HCT116 (cell line): ENCODE data around the gene PCDHGB3. TPM values are rescaled to one million over a fixed set of nuclear protein-coding genes. Genes with fewer than 3 reads are reported as not detected.

Source experiments
- ATAC-seq: fragments of 200-7000 bp; cut with Tn5 transposase; 2 replicates; pipeline ENCODE4 v1.9.1; 2020; ENCODE audit warnings: mild to moderate bottlenecking, moderate library complexity
- BruUV-seq: library from RNA; stranded (reverse); fragments of 400-500 nt; replicated peaks from 2 replicates; lab custom pipeline; 2021; lab: Mats Ljungman, UMichigan
- CTCF ChIA-PET: fragments of 300-600 bp; sonication (Branson Sonifier 250); formaldehyde crosslinking; loops from one replicate; lab custom pipeline; 2021; ENCODE audit warnings: antibody characterized with exemption; lab: Charles Lee
- POLR2A ChIA-PET: fragments of 300-600, 350-600 bp; sonication (Branson Sonifier 250); formaldehyde crosslinking; loops from one replicate; lab custom pipeline; 2021; ENCODE audit warnings: antibody characterized with exemption; lab: Charles Lee
- RAD21 ChIA-PET, 2 experiments: fragments of 300-600 bp; sonication (Branson Sonifier 250); formaldehyde crosslinking; loops; one replicate each; lab custom pipeline; 2023; ENCODE audit warnings: low total read pairs in 2 of 2; ENCODE audit not compliant: uncharacterized antibody in 2 of 2, unreplicated experiment in 2 of 2, low non-redundant PET in 1 of 2; lab: Charles Lee
- DNase-seq: peaks from one replicate; pipeline ENCODE4 v3.0.0-alpha.2; 2010; ENCODE audit warnings: low read depth, low spot score
- H2AFZ ChIP-seq: fragments of 200-600 bp; shearing (Covaris generic), sonication (generic); 2 replicates; pipeline ENCODE4 v1.6.1; 2017; ENCODE audit warnings: low read depth, mixed run types, mixed read lengths, antibody characterized with exemption, low read length; ENCODE audit not compliant: poor library complexity, severe bottlenecking
- H3K27ac ChIP-seq: 2 replicates; pipeline ENCODE4 v1.5.1; 2012; ENCODE audit warnings: low read depth, low read length
- H3K27me3 ChIP-seq: fragments of 200-600 bp; sonication (generic); 2 replicates; pipeline ENCODE4 v1.6.1; 2016; ENCODE audit warnings: mixed run types, low read length, mixed read lengths; ENCODE audit not compliant: insufficient read depth
- H3K36me3 ChIP-seq, 2 experiments: fragments of 200-500 bp in 1 of 2; fragments of 200-600 bp in 1 of 2; sonication (Bioruptor generic) in 1 of 2; sonication (generic) in 1 of 2; 2 replicates each; pipeline versions ENCODE4 v1.5.1 to v1.6.1; 2014 to 2016; ENCODE audit warnings: low read length in 2 of 2, inconsistent platforms in 1 of 2, mixed read lengths in 1 of 2, mixed run types in 1 of 2; ENCODE audit not compliant: insufficient read depth in 2 of 2, control insufficient read depth in 1 of 2
- H3K4me1 ChIP-seq, 2 experiments: fragments of 200-600 bp in 1 of 2; sonication (generic) in 1 of 2; 2 replicates each; pipeline versions ENCODE4 v1.5.1 to v1.6.1; 2012 to 2017; ENCODE audit warnings: low read length in 2 of 2, inconsistent platforms in 1 of 2, mild to moderate bottlenecking in 1 of 2, mixed read lengths in 1 of 2, mixed run types in 1 of 2, moderate library complexity in 1 of 2; ENCODE audit not compliant: insufficient read depth in 2 of 2, control insufficient read depth in 1 of 2
- H3K4me2 ChIP-seq: fragments of 200-600 bp; sonication (generic); 2 replicates; pipeline ENCODE4 v1.6.1; 2017; ENCODE audit warnings: mixed run types, low read length, mixed read lengths
- H3K4me3 ChIP-seq, 2 experiments: fragments of 200-600 bp in 1 of 2; sonication (generic) in 1 of 2; replicated peaks in 1 of 2; 2 replicates each; pipeline ENCODE4 v1.5.1; 2011 to 2016; ENCODE audit warnings: low read length in 2 of 2, control low read depth in 1 of 2, low read depth in 1 of 2, mild to moderate bottlenecking in 1 of 2, mixed read lengths in 1 of 2, mixed run types in 1 of 2
- H3K79me2 ChIP-seq: fragments of 200-600 bp; sonication (generic); 2 replicates; pipeline ENCODE4 v1.6.1; 2017; ENCODE audit warnings: mild to moderate bottlenecking, mixed run types, low read length, moderate library complexity, mixed read lengths; ENCODE audit not compliant: insufficient read depth
- H3K9ac ChIP-seq: fragments of 200-600 bp; sonication (generic); 2 replicates; pipeline ENCODE4 v1.6.1; 2016; ENCODE audit warnings: low read length, mixed read lengths
- H3K9me2 ChIP-seq: fragments of 200-600 bp; sonication (generic), shearing (Covaris generic); 2 replicates; pipeline ENCODE4 v1.6.1; 2017; ENCODE audit warnings: mixed run types, mild to moderate bottlenecking, moderate library complexity; ENCODE audit not compliant: insufficient read depth
- H3K9me3 ChIP-seq, 2 experiments: fragments of 200-500 bp in 1 of 2; fragments of 200-600 bp in 1 of 2; sonication (Bioruptor generic) in 1 of 2; sonication (generic) in 1 of 2; 2 replicates each; pipeline ENCODE4 v1.6.1; 2014 to 2017; ENCODE audit warnings: low read length in 2 of 2, mixed read lengths in 2 of 2, inconsistent platforms in 1 of 2, low read depth in 1 of 2, mild to moderate bottlenecking in 1 of 2, mixed run types in 1 of 2, moderate library complexity in 1 of 2; ENCODE audit not compliant: control insufficient read depth in 1 of 2, insufficient read depth in 1 of 2
- H4K20me1 ChIP-seq: fragments of 200-600 bp; sonication (generic), shearing (Covaris generic); 2 replicates; pipeline ENCODE4 v1.6.1; 2017; ENCODE audit warnings: mixed run types, mild to moderate bottlenecking, moderate library complexity; ENCODE audit not compliant: insufficient read depth
- CBX3 ChIP-seq: IDR thresholded peaks from 2 replicates; pipeline ENCODE4 v1.6.1; 2012; ENCODE audit warnings: low read depth
- CEBPB ChIP-seq: IDR thresholded peaks from 2 replicates; pipeline ENCODE4 v1.6.1; 2012; ENCODE audit warnings: low read depth
- CTCF ChIP-seq, 3 experiments: fragments of 200-600 bp in 1 of 3; sonication (generic) in 1 of 3; IDR thresholded peaks in 2 of 3; conservative IDR thresholded peaks in 1 of 3; 2 replicates each; pipeline ENCODE4 v1.5.1; 2012 to 2017; ENCODE audit warnings: low read depth in 2 of 3, low read length in 2 of 3, antibody characterized with exemption in 1 of 3, borderline replicate concordance in 1 of 3, control low read depth in 1 of 3, mild to moderate bottlenecking in 1 of 3, mixed read lengths in 1 of 3, mixed run types in 1 of 3, moderate library complexity in 1 of 3; ENCODE audit not compliant: insufficient read depth in 1 of 3
- EGR1 ChIP-seq: IDR thresholded peaks from 2 replicates; pipeline ENCODE4 v1.6.1; 2012; ENCODE audit warnings: low read depth
- JUND ChIP-seq: IDR thresholded peaks from 2 replicates; pipeline ENCODE4 v1.6.1; 2012
- RAD21 ChIP-seq: IDR thresholded peaks from 2 replicates; pipeline ENCODE4 v1.6.1; 2012; ENCODE audit warnings: low read depth, mild to moderate bottlenecking
- SIN3A ChIP-seq: IDR thresholded peaks from 2 replicates; pipeline ENCODE4 v1.6.1; 2012; ENCODE audit warnings: low read depth
- SRF ChIP-seq: IDR thresholded peaks from 2 replicates; pipeline ENCODE4 v1.6.1; 2012; ENCODE audit warnings: low read depth
- YY1 ChIP-seq: IDR thresholded peaks from 2 replicates; pipeline ENCODE4 v1.6.1; 2011; ENCODE audit warnings: low read length, low read depth, moderate library complexity, mild to moderate bottlenecking; ENCODE audit not compliant: insufficient replicate concordance; ENCODE audit errors: extremely low read depth
- ZBTB33 ChIP-seq: IDR thresholded peaks from 2 replicates; pipeline ENCODE4 v1.6.1; 2011; ENCODE audit warnings: mild to moderate bottlenecking, low read length, moderate library complexity; ENCODE audit not compliant: insufficient replicate concordance; ENCODE audit errors: extremely low read depth
- ZFX ChIP-seq: fragments of 450-650 bp; IDR thresholded peaks from 2 replicates; pipeline ENCODE4 v1.6.1; 2017
- intact Hi-C: fragments of 100-400 bp; cut with micrococcal nuclease; formaldehyde crosslinking; loops from 2 replicates; pipeline ENCODE4 v1.10.0; 2022
- total RNA-seq: library from RNA; stranded (reverse); gene quantifications from one replicate; pipeline ENCODE4 v1.2.1, GENCODE V29; 2021; ENCODE audit not compliant: unreplicated experiment
- TF ChIP-seq, protein P1 (sequence below): IDR thresholded peaks from 2 replicates; pipeline ENCODE4 v1.6.1; 2012
- TF ChIP-seq, protein P2 (sequence below): IDR thresholded peaks from 2 replicates; pipeline ENCODE4 v1.6.1; 2012; ENCODE audit warnings: low read depth
- TF ChIP-seq, protein P3 (sequence below): IDR thresholded peaks from 2 replicates; pipeline ENCODE4 v1.6.1; 2012

Gene PCDHGB3
- total RNA-seq, 1 experiment from 2014 or later = 0.10 TPM

GRCh38 chr5:141374627-141375026, 4.6 kb downstream of the PCDHGB3 start:
- Histone ChIP-seq H3K4me1 (no peaks in the 10 kb centered on the region), H2AFZ (no peak overlapping the region), H3K79me2 (no peaks in the 10 kb centered on the region), H3K4me3 (no peak overlapping the region), H3K9me3 (peaks cover 0 to 12% of the 10 kb centered on the region in 2 experiments; a peak in 2 of 4 replicates), H3K27ac (no peak overlapping the region), H4K20me1 (no peaks in the 10 kb centered on the region), H3K9me2 (no peaks in the 10 kb centered on the region), H3K9ac (no peak overlapping the region), H3K36me3 (no peaks in the 10 kb centered on the region), H3K4me2 (no peak overlapping the region), H3K27me3 (no peaks in the 10 kb centered on the region)
- ChIA-PET POLR2A (no interaction called here), RAD21 (no interaction called here), CTCF (no interaction called here)
- ATAC-seq (no peak), DNase-seq (no peak)
- no peak for TF ChIP-seq SRF
- TF ChIP-seq CEBPB = no peak
- TF ChIP-seq, protein P1, sequence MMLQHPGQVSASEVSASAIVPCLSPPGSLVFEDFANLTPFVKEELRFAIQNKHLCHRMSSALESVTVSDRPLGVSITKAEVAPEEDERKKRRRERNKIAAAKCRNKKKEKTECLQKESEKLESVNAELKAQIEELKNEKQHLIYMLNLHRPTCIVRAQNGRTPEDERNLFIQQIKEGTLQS = no peak
- no peak for TF ChIP-seq CBX3
- no peak for TF ChIP-seq RAD21
- no peak for TF ChIP-seq YY1
- no peak for TF ChIP-seq SIN3A
- TF ChIP-seq, protein P2, sequence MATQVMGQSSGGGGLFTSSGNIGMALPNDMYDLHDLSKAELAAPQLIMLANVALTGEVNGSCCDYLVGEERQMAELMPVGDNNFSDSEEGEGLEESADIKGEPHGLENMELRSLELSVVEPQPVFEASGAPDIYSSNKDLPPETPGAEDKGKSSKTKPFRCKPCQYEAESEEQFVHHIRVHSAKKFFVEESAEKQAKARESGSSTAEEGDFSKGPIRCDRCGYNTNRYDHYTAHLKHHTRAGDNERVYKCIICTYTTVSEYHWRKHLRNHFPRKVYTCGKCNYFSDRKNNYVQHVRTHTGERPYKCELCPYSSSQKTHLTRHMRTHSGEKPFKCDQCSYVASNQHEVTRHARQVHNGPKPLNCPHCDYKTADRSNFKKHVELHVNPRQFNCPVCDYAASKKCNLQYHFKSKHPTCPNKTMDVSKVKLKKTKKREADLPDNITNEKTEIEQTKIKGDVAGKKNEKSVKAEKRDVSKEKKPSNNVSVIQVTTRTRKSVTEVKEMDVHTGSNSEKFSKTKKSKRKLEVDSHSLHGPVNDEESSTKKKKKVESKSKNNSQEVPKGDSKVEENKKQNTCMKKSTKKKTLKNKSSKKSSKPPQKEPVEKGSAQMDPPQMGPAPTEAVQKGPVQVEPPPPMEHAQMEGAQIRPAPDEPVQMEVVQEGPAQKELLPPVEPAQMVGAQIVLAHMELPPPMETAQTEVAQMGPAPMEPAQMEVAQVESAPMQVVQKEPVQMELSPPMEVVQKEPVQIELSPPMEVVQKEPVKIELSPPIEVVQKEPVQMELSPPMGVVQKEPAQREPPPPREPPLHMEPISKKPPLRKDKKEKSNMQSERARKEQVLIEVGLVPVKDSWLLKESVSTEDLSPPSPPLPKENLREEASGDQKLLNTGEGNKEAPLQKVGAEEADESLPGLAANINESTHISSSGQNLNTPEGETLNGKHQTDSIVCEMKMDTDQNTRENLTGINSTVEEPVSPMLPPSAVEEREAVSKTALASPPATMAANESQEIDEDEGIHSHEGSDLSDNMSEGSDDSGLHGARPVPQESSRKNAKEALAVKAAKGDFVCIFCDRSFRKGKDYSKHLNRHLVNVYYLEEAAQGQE = no peak
- TF ChIP-seq, protein P3, sequence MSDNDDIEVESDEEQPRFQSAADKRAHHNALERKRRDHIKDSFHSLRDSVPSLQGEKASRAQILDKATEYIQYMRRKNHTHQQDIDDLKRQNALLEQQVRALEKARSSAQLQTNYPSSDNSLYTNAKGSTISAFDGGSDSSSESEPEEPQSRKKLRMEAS = no peak
- no peak for TF ChIP-seq CTCF (IDR thresholded peaks at IDR 0.05 in 2 of 3, conservative IDR thresholded peaks at IDR 0.05 in 1 of 3; ENCODE audit: borderline replicate concordance in 1 of 3, insufficient read depth in 1 of 3, low read depth in 2 of 3, low read length in 2 of 3)
- no peak for TF ChIP-seq JUND
- TF ChIP-seq ZFX = no peak
- no peak for TF ChIP-seq EGR1
- TF ChIP-seq ZBTB33 = no peak
- intact Hi-C loops = no loop called here
- BruUV-seq = no TSS peak
